Activated CD4-positive, alpha-beta T cell treated with anti-CD3 and anti-CD28 coated beads, Interleukin-2, amount 50 U/mL, for 4 hours (primary cell): Measurements from ENCODE around the gene LRR1.
"Not testable (repeated sequence)": the region's sequence is repeated elsewhere in the genome, so short reads cannot be mapped to it uniquely, and the experiment has no call there.

Experiments used
- DNase-seq, 2 experiments: peaks; one replicate each; pipeline ENCODE4 v3.0.0-alpha.2; 2020

The LRR1 gene, protein sequence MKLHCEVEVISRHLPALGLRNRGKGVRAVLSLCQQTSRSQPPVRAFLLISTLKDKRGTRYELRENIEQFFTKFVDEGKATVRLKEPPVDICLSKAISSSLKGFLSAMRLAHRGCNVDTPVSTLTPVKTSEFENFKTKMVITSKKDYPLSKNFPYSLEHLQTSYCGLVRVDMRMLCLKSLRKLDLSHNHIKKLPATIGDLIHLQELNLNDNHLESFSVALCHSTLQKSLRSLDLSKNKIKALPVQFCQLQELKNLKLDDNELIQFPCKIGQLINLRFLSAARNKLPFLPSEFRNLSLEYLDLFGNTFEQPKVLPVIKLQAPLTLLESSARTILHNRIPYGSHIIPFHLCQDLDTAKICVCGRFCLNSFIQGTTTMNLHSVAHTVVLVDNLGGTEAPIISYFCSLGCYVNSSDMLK

GRCh38 chr14:49598485-49599300, at the start of gene LRR1:
Gene LRR1, plus strand, starts transcription at chr14:49598940. Its CDS starts 81 bp downstream, at chr14:49599021.
- DNase-seq, result peak; percentile 81 to 88

GRCh38 chr14:49549446-49549845, 49.3 kb upstream of the LRR1 start:
- no peak for DNase-seq

GRCh38 chr14:49549881-49550280, 48.9 kb upstream of the LRR1 start:
- DNase-seq, result no peak

GRCh38 chr14:49550286-49551184, 48.2 kb upstream of the LRR1 start:
- DNase-seq, result no peak

DNA sequence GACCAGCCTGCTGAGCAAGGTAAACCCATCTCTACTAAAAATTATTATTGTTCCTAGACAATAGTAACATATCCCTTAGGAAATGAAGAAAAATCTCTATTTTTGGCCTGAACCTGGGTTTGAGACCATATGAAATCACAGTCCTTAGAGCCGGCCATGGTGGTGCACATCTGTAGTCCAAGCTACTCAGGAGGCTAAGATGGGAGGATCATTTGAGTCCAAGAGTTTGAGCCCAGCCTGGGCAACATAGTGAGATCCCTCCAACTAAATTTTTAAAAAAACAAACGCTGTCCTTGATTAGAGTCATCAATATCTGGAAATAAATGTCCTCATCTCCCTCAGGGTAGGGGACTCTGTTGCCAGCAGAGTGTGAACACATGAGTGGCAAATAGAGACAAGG, 47.2 kb upstream of the LRR1 start:
- no peak for DNase-seq

- no peak for DNase-seq
Observed at GRCh38 chr14:49553106-49553505, 45.6 kb upstream of the LRR1 start.

GRCh38 chr14:49553892-49554291, 44.8 kb upstream of the LRR1 start:
- DNase-seq, result no peak

- DNase-seq, result no peak
Observed at GRCh38 chr14:49559979-49560768, 38.6 kb upstream of the LRR1 start.

- no peak for DNase-seq
Observed at GRCh38 chr14:49566714-49567113, 32.0 kb upstream of the LRR1 start.

- DNase-seq, result no peak
Observed at GRCh38 chr14:49569281-49569680, 29.5 kb upstream of the LRR1 start.

DNA sequence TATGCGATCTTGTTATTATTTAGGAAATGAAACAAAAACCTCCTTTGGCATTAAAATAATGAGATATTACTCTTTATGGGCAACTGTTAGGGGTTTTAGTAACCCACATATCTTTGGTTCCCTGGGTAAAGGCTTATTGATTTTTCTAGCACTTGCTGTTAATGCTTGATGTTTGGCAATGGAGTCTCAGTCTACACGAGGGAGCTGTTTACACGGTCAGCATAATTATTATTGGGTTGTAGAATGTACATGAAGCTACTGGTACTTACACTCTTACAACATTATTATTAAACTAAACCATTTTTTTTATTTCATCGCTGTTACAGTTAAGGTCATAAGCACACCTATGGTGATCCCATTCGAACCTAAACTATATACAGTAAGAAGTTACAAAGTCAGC, 24.7 kb upstream of the LRR1 start:
- DNase-seq, result no peak

DNA sequence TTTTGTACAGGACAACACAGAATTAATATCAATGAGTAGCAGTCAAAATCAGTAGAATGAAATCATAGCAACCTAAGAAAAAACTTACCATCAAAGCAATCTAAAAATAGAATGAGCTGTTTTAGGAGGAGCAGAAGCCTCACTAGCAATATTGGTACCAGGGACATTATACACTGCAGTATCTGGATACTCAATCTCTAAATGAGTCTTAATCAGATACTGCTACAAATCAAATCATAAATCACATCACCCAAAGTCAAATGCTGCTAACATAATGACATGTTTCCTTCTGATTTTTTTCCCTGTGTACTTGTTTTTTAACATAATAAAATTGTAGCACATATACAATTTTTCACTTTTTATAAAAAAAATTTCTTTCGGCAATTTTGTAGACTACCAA, 20.6 kb upstream of the LRR1 start:
- no peak for DNase-seq

GRCh38 chr14:49579841-49580240, 18.9 kb upstream of the LRR1 start:
- DNase-seq, result no peak

- DNase-seq, result no peak
Observed at GRCh38 chr14:49581209-49582112, 17.3 kb upstream of the LRR1 start.

DNA sequence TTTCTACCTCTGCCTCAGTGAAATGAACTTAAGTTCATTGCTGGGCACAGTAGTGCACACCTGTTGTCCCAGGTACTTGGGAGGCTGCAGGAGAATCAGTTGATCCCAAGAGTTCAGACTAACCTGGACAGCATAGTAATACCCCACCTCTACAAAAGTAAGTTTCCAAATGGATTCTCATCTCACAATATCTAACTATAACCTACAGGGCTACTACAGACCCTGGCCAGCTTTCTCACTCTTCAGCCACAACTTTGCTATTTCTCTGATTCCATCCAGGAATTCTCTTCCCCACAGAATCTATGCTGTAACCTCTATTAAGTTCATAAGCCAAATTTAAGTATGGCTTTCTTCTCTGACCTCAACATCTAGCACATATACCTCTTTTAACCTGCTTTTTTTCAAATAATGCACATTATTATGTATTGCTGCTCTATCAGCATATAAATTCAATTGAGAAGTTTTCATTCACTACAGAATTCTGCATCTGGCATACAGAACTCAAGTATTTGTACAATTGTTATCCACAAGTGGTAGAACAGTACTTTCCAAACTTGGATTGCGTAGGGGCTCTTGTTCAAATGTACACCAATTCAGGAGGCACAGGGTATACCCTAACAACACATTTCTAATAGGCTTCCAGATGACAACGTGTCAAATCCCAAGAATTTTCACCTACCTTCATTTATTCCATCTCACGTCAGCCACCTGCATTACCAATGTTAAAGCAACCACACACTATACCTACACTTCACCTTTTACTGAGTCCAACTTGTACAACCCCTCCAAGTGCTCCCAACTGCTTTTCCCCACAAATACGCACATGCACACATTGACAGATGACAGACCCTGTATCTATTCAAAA, 16.4 kb upstream of the LRR1 start:
- no peak for DNase-seq

GRCh38 chr14:49583629-49584028, 15.1 kb upstream of the LRR1 start:
- no peak for DNase-seq

GRCh38 chr14:49584058-49584457, 14.7 kb upstream of the LRR1 start:
- DNase-seq, result no peak

DNA sequence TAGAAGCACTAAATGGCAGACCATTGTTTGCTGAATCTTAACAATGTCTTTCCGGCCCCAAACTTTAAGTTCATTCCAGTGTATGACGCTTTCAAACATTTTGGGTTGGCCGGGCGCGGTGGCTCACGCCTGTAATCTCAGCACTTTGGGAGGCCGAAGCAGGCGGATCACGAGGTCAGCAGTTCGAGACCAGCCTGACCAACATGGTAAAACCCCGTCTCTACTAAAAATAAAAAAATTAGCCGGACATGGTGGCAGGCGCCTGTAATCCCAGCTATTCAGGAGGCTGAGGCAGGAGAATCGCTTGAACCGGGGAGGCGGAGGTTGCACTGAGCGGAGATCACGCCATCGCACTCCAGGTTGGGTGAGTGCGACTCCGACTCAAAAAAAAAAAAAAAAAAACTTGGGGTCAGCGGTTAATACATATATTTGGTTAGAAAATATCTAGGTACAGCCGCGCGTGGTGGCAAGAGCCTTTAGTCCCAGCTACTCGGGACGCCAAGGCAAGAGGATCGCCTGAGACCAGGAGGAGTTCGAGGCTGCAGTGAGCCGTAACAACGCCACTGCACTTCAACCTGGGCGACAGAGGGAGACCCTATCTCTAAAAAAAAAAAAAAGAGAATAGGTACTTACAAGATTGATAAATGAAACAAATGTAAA, 13.6 kb upstream of the LRR1 start:
- DNase-seq, result not testable (repeated sequence)
